Effector CD8-positive, alpha-beta T cell (primary cell): ENCODE data around the gene UGT1A3.

Experiments
- DNase-seq: peaks from one replicate; lab custom pipeline; 2025; lab: John Stamatoyannopoulos, UW

Gene UGT1A3

GRCh38 chr2:233795735-233796171 lies 66.9 kb downstream of the UGT1A3 start:
- no peak for DNase-seq

- DNase-seq, result no peak
Measured at GRCh38 chr2:233796254-233796653, 67.4 kb downstream of the UGT1A3 start.

GRCh38 chr2:233798335-233799086 lies 69.7 kb downstream of the UGT1A3 start:
- no peak for DNase-seq

- no peak for DNase-seq
Measured at GRCh38 chr2:233799087-233799665, 70.3 kb downstream of the UGT1A3 start.

GRCh38 chr2:233799716-233800115 lies 70.9 kb downstream of the UGT1A3 start:
- DNase-seq, result no peak

- no peak for DNase-seq
Measured at GRCh38 chr2:233800208-233800607, 71.4 kb downstream of the UGT1A3 start.

- no peak for DNase-seq
Measured at GRCh38 chr2:233801357-233802131, 72.7 kb downstream of the UGT1A3 start.

GRCh38 chr2:233802132-233802815 lies 73.4 kb downstream of the UGT1A3 start:
- no peak for DNase-seq

- DNase-seq, result no peak
Measured at GRCh38 chr2:233803292-233803911, 74.6 kb downstream of the UGT1A3 start.

GRCh38 chr2:233803994-233804393 lies 75.2 kb downstream of the UGT1A3 start:
- DNase-seq, result no peak

GRCh38 chr2:233807215-233807865 lies 78.5 kb downstream of the UGT1A3 start:
- no peak for DNase-seq

- no peak for DNase-seq
Measured at GRCh38 chr2:233807966-233808935, 79.4 kb downstream of the UGT1A3 start.

- DNase-seq, result no peak
Measured at GRCh38 chr2:233810385-233810784, 81.5 kb downstream of the UGT1A3 start.

GRCh38 chr2:233811087-233811486 lies 82.2 kb downstream of the UGT1A3 start:
- DNase-seq, result no peak

GRCh38 chr2:233811732-233812131 lies 82.9 kb downstream of the UGT1A3 start:
- DNase-seq, result no peak

- DNase-seq, result no peak
Measured at GRCh38 chr2:233813236-233814055, 84.6 kb downstream of the UGT1A3 start.

- DNase-seq, result no peak
Measured at GRCh38 chr2:233814056-233814835, 85.4 kb downstream of the UGT1A3 start.

GRCh38 chr2:233815861-233816260 lies 87.0 kb downstream of the UGT1A3 start:
- no peak for DNase-seq
